GM12801 (cell line): ENCODE results near the gene PLAA.

Experiments
- TF ChIP-seq, protein P1 (sequence below): IDR thresholded peaks from one replicate; pipeline ENCODE4 v1.5.1; 2011; ENCODE audit warnings: control low read depth; ENCODE audit not compliant: insufficient read length; ENCODE audit errors: extremely low read depth

Gene PLAA

DNA sequence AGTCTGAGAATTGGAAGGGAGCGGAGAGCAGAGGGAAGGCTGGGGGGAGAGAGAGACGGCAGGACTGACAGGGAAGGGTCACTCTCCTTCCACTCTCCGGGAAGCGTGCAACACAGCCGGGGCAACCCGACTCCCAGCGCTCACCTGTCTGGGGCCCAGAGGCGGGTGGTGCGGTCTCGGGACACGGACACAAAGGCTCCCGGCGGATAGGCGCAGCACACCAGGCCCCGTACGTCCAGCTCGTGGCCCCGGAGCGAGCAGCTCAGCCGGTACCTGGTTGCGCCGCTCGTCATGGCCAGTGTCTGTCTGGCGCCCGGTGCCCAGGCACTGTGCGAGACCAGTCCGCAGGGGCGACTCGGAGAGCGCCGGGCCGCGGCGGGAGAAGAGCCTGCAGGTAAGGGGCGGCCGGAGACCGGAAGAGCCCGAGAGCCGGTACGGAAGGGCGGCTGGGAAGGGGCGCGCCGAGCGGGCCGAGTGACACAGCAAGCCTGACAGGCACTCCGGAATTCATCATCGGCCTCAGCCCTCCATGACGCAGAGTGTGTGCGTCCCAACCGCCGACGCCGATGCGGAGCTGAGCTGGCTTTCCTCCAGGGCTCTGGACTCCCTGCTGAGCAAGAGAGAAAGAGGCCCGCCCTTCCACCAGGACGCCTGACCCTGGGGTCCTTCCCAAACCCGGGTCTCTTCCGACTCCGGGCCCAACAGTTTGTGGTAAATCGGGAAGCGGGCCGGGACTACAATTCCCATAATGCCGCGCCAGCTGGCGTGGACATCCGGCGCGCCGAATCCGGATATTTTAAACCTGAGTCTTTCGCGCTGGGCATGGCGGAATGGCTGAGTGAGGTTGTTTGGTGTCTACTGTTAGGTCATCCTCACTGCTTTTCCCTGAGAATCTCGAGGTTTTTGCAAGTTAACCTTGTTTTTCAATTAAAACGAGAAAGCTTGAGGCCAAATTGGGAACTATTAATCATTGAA lies at the start of gene PLAA:
PLAA (minus strand) TSS at position 490 of the 975 bp plus-strand sequence; CDS start at position 293, 197 bp downstream.
- TF ChIP-seq, protein P1, sequence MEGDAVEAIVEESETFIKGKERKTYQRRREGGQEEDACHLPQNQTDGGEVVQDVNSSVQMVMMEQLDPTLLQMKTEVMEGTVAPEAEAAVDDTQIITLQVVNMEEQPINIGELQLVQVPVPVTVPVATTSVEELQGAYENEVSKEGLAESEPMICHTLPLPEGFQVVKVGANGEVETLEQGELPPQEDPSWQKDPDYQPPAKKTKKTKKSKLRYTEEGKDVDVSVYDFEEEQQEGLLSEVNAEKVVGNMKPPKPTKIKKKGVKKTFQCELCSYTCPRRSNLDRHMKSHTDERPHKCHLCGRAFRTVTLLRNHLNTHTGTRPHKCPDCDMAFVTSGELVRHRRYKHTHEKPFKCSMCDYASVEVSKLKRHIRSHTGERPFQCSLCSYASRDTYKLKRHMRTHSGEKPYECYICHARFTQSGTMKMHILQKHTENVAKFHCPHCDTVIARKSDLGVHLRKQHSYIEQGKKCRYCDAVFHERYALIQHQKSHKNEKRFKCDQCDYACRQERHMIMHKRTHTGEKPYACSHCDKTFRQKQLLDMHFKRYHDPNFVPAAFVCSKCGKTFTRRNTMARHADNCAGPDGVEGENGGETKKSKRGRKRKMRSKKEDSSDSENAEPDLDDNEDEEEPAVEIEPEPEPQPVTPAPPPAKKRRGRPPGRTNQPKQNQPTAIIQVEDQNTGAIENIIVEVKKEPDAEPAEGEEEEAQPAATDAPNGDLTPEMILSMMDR: no peak

DNA sequence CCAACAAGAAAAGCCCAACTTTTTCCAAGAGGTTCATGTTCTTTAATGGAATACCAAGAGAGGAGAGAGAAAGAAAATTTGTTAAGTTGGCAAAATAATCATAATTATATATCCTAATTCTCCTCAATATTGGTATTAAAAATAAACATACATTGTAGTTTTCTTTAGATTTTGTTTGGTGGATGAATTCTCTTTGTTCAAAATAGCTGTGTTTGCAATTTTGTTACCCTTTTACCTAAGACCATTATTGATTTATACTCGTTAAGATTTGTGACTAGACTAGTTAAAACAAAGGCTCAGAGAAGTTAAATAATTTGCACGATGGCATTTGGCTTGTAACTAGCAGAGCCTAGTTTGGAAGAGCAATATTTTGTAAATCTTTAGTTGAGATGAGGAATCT lies 48.8 kb upstream of the PLAA start:
- TF ChIP-seq, protein P1: no peak

DNA sequence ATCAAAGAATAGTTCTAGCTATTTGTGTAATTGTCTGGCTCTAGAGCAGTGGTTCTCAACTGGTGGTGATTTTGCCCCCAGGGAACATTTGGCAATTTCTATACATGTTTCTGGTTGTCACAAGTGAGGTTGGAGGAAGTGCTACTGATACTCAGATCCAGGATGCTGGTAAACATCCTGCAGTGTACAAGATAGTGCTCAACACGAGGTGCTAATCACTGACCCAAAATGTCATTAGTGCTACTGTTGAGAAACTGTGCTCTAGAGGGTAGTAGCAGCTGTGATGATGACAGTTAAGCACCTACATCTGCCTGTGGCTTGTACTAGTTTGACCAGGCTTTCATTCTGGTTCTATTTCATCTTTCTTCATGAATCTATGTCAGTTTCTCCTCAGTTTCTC lies 36.3 kb upstream of the PLAA start:
- TF ChIP-seq, protein P1: no peak

DNA sequence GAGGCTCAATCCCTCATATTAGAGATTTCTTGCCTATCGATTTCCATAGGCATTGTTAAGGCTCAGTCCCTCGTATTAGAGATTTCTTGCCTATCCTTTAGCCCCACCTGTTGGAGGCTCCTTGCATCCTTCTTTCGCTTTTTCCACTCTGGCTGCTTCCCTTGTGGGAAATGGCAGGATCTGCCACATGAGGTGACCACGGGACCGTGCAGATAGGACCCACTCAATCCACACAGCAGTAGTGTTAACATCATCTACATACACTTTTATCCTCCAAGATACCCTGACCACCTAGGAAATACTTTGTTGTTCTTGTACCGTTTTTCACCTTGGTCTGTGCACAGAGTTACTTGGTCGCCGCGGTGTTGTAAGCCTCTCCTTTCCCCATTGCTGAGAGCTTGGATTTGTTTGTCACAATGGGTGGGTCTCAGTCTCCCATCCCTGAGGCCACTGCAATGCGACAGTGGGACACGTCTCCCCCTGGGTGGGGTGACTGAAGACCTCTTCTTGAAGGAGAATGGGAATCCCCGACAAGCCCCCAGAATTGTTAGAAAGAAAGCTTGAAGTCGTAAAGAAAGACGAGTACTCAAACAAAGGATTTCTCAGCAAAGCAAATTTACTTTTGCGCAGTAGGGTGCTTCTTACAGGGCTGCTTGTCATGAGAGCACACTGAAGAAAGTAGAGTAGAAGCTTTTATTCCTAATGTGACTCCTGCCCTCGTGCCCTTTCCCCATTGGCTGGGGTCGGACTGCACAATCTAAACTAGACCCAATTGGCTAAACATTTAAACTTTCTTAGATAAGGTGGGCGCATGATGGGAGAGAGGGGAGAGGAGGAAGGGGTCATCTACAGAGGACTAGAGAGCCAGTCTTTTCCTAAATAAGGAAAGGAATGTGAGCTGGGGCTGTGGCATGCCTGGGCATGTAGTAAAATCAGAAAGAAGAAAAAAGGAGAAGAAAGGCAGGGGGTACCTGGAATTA lies 29.0 kb upstream of the PLAA start:
- TF ChIP-seq, protein P1: no peak

DNA sequence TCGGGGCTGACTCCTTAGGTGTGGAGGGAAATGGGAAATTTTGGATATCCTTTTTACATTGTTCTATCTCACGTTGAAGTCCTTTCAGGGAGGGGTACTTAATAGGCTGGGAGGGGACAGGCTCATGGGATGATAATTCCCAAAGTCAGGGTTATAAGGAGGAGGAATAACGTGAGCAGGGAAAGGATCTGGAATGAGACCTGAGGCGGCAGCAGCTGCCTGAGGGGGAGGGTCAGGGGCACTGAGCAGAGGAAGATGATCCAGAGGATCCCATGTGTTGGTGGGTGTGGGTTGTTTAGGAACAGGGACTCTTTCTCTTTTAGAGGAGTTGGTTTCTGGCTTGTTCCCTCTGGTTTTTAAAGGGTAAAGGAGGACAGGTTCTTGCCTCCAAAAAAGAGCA lies 27.9 kb upstream of the PLAA start:
- TF ChIP-seq, protein P1: no peak

DNA sequence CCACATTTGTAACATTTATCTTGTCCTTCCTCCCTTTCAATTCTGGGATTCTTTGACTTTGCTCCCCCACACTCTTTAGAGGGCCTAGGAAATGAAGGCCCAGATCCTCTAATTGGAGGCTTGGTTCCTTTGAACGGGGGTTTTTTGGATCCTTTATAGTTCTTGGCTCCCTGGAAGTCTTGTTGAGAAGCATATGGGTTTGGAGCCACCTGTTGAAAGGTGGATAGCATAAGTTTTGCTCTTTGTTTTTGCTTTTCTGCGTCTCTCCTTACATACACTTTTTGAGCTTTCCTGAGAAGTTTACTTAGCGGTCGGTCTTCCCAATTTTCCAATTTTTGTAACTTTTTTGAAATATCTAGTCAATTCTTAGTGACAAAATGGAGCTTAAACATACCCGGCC lies 26.9 kb upstream of the PLAA start:
- TF ChIP-seq, protein P1: no peak

DNA sequence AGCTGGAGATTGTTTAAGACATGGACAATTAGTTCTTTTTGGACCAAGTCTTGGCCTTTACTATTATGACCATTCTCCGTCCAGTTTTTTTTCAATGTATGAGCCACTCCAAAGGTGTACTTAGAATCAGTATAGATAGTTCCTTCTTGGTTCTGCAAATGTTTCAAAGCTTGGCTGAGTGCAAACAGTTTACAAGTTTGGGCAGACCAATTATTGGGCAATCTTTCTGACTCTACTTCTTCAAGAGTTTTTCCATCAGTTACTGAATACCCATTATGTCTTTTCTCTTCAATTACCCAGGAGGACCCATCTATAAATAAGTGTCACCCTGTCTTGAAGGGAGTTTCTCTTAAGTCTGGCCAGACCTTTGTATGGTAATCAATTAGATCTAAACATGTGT lies 24.7 kb upstream of the PLAA start:
- TF ChIP-seq, protein P1: no peak
